ENCODE results near the gene DCAF8.

Gene DCAF8

DNA sequence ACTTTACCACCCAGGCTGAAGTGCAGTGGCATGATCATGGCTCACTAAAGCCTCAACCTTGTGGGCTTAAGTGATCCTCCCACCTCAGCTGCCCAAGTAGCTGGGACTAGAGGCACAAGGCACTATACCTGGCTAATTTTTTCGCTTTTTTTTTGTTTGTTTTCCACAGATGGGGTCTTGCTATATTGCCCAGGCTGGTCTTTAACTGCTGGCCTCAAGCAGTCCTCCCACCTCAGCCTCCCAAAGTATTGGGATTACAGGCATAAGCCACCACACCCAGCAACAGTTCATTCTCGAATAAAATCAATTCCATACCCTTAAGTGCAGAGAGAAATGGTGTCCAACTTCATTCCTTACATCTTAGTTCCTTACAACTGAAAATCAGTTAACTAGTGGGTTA, 24.8 kb downstream of the DCAF8 start:
- Histone ChIP-seq H3K4me3 (ENCODE audit: low read depth, low read length) (no peak overlapping the region), H3K27ac (no peak overlapping the region), H3K36me3 (peaks cover 91% of the 10 kb centered on the region), H3K27me3 (ENCODE audit: insufficient read depth, low read depth, severe bottlenecking) (no peaks in the 10 kb centered on the region), H3K9me3 (ENCODE audit: severe bottlenecking) (no peaks in the 10 kb centered on the region)
- DNase-seq = no peak
- TF ChIP-seq, protein P1, sequence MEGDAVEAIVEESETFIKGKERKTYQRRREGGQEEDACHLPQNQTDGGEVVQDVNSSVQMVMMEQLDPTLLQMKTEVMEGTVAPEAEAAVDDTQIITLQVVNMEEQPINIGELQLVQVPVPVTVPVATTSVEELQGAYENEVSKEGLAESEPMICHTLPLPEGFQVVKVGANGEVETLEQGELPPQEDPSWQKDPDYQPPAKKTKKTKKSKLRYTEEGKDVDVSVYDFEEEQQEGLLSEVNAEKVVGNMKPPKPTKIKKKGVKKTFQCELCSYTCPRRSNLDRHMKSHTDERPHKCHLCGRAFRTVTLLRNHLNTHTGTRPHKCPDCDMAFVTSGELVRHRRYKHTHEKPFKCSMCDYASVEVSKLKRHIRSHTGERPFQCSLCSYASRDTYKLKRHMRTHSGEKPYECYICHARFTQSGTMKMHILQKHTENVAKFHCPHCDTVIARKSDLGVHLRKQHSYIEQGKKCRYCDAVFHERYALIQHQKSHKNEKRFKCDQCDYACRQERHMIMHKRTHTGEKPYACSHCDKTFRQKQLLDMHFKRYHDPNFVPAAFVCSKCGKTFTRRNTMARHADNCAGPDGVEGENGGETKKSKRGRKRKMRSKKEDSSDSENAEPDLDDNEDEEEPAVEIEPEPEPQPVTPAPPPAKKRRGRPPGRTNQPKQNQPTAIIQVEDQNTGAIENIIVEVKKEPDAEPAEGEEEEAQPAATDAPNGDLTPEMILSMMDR (IDR thresholded peaks at IDR 0.05; ENCODE audit: low read depth, low read length) = no peak

DNA sequence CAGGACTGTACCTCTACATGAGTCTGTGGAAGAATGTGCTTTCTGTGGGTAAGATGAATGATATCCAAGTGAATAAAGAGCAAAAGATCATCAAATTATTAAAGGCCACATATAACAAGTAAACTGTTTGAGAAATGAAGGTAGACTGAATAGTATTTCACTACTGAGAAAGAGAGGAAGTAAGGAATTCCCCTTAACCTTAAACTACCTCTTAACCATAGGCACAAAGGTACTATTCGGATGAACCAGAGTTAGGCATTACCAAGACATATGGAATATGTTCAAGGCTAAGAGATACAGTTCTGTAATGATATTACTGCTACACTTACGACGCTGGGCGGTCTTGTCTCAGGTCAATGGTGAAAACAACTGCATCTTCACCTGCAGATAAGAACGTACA, 25.5 kb downstream of the DCAF8 start:
- Histone ChIP-seq H3K27me3 (ENCODE audit: insufficient read depth, low read depth, severe bottlenecking) (no peaks in the 10 kb centered on the region), H3K36me3 (peaks cover 94% of the 10 kb centered on the region), H3K27ac (no peak overlapping the region), H3K4me3 (ENCODE audit: low read depth, low read length) (no peak overlapping the region), H3K9me3 (ENCODE audit: severe bottlenecking) (no peaks in the 10 kb centered on the region)
- no peak for DNase-seq
- TF ChIP-seq, protein P1 (IDR thresholded peaks at IDR 0.05; ENCODE audit: low read depth, low read length) = no peak

DNA sequence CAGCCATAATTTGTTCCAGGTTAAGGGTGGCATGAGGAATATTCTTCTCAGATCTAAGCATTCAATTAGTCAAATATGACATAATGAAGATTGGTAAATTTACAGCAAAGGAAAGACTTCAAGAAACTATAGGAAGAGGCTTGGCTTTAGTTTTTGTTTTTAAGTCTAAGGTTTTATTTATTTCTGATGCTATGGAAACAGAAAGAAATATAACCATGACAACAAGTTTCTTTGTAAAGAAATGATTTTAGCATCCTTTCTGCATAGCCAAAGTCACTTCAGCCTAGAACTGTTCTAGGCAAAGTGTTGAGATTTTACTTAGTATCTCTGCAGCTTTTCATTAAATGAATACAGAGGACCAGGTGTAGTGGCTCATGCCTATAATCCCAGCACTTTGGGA, 29.4 kb downstream of the DCAF8 start:
- no peak for DNase-seq
- no peak overlapping the region for H3K4me3 ChIP-seq (ENCODE audit: low read depth, low read length)
- peaks cover 98% of the 10 kb centered on the region for H3K36me3 ChIP-seq
- TF ChIP-seq, protein P1 (IDR thresholded peaks at IDR 0.05; ENCODE audit: low read depth, low read length) = no peak
- H3K27me3 ChIP-seq (ENCODE audit: insufficient read depth, low read depth, severe bottlenecking) = no peaks in the 10 kb centered on the region
- H3K9me3 ChIP-seq (ENCODE audit: severe bottlenecking) = no peaks in the 10 kb centered on the region
- H3K27ac ChIP-seq = no peak overlapping the region

DNA sequence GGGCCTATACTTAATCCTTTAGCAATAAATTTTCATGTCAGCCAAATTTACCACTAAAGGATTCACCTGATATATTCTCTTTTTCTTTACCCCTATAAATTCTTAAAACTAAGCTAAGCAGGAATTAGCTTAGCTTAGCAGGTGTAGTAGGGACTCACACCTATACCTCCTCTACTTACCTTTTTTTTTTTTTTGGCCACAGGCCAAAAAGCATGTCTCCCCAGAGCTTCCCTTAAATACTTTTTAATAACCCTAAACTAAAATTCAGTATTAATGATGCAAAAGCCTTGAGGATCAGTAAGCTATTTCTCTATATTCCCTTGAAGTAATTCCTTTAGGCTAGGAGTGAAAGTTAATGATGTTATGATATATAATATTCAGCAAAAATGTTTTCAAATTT, 33.9 kb downstream of the DCAF8 start:
- DNase-seq = no peak
- no peak overlapping the region for H3K4me3 ChIP-seq (ENCODE audit: low read depth, low read length)
- H3K36me3 ChIP-seq = peaks cover 99% of the 10 kb centered on the region
- TF ChIP-seq, protein P1 (IDR thresholded peaks at IDR 0.05; ENCODE audit: low read depth, low read length) = no peak
- no peaks in the 10 kb centered on the region for H3K27me3 ChIP-seq (ENCODE audit: insufficient read depth, low read depth, severe bottlenecking)
- no peak overlapping the region for H3K27ac ChIP-seq
- H3K9me3 ChIP-seq (ENCODE audit: severe bottlenecking) = no peaks in the 10 kb centered on the region

DNA sequence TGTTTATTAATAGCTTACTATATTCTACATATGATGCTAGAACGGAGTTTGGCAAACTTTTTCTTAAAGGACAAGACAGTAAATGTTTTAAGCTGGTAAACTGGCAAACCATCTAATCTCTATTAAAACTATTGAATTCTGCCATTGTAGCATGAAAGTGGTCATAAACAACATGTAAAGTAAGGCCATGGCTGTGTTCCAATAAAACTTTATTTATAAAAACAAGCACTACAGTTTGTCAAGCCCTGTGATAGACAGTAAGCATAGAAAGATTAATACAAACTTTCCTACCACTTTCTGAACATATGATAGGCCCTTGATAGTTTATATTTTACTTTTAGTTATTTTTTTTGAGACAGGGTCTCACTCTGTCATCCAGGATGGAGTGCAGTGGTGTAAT, 34.8 kb downstream of the DCAF8 start:
- DNase-seq = no peak
- no peak overlapping the region for H3K27ac ChIP-seq
- H3K9me3 ChIP-seq (ENCODE audit: severe bottlenecking) = no peaks in the 10 kb centered on the region
- H3K27me3 ChIP-seq (ENCODE audit: insufficient read depth, low read depth, severe bottlenecking) = no peaks in the 10 kb centered on the region
- H3K36me3 ChIP-seq = peaks cover 99% of the 10 kb centered on the region
- TF ChIP-seq, protein P1 (IDR thresholded peaks at IDR 0.05; ENCODE audit: low read depth, low read length) = no peak
- no peak overlapping the region for H3K4me3 ChIP-seq (ENCODE audit: low read depth, low read length)

DNA sequence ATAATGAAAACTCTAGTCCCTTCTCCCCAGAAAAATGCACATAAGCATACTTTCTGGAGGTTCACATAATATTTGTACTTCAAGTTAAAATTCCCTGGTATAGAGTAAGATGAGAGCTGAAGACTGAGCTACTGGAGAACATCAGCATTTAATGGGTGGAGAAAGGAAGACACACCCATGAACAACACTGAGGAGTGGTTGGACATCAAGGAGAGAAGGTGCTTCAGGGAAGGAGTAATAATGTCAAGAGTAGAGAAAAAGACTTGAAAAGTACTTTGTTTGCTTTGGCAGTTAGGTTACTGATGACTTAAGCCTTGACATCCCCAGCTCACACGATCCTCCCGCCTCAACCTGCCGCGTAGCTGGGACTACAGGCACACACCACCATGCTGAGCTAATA, 35.3 kb downstream of the DCAF8 start:
- TF ChIP-seq, protein P1 (IDR thresholded peaks at IDR 0.05; ENCODE audit: low read depth, low read length) = no peak
- H3K4me3 ChIP-seq (ENCODE audit: low read depth, low read length) = no peak overlapping the region
- H3K27ac ChIP-seq = no peak overlapping the region
- peaks cover 99% of the 10 kb centered on the region for H3K36me3 ChIP-seq
- H3K9me3 ChIP-seq (ENCODE audit: severe bottlenecking) = no peaks in the 10 kb centered on the region
- H3K27me3 ChIP-seq (ENCODE audit: insufficient read depth, low read depth, severe bottlenecking) = no peaks in the 10 kb centered on the region
- DNase-seq = no peak

All from WERI-Rb-1 (cell line).